GM12872 (cell line): Measurements from ENCODE around the gene L1CAM.

Experiments used
- CTCF ChIP-seq: IDR thresholded peaks from 3 replicates; pipeline ENCODE4 v1.5.1; 2011; ENCODE audit warnings: low read depth, mild to moderate bottlenecking, low read length, moderate library complexity; ENCODE audit not compliant: insufficient read depth

Gene L1CAM

GRCh38 chrX:153857348-153857903 lies 28.5 kb downstream of the L1CAM start:
- TF ChIP-seq CTCF: no peak

- no peak for TF ChIP-seq CTCF
These were observed 31.3 kb downstream of the L1CAM start for GRCh38 chrX:153854702-153855101.

- TF ChIP-seq CTCF: no peak
These were observed 32.1 kb downstream of the L1CAM start for GRCh38 chrX:153853902-153854267.

GRCh38 chrX:153853180-153853901 lies 32.6 kb downstream of the L1CAM start:
- TF ChIP-seq CTCF: no peak

- TF ChIP-seq CTCF: no peak
These were observed 34.0 kb downstream of the L1CAM start for GRCh38 chrX:153851981-153852380.

- no peak for TF ChIP-seq CTCF
These were observed 37.6 kb downstream of the L1CAM start for GRCh38 chrX:153848325-153848724.

- no peak for TF ChIP-seq CTCF
These were observed 40.1 kb downstream of the L1CAM start for GRCh38 chrX:153845842-153846241.
